Measurements from ENCODE around the gene C16orf92. TPM values are rescaled to one million over a fixed set of nuclear protein-coding genes. Genes with fewer than 3 reads are reported as not detected.

C16orf92 gene
- total and polyA plus RNA-seq, 2 experiments from 2014 or later, result not detected

GRCh38 chr16:30054451-30054850 is 31.5 kb downstream of the C16orf92 start:
- no peaks in the 10 kb centered on the region for H3K27me3 ChIP-seq
- H3K9me3 ChIP-seq (ENCODE audit: low read depth), result no peaks in the 10 kb centered on the region
- H3K27ac ChIP-seq, result no peak overlapping the region
- no peak for DNase-seq (ENCODE audit: low read depth in 1 of 2, low spot score in 1 of 2)
- no peaks in the 10 kb centered on the region for H3K36me3 ChIP-seq
- TF ChIP-seq, protein P1, sequence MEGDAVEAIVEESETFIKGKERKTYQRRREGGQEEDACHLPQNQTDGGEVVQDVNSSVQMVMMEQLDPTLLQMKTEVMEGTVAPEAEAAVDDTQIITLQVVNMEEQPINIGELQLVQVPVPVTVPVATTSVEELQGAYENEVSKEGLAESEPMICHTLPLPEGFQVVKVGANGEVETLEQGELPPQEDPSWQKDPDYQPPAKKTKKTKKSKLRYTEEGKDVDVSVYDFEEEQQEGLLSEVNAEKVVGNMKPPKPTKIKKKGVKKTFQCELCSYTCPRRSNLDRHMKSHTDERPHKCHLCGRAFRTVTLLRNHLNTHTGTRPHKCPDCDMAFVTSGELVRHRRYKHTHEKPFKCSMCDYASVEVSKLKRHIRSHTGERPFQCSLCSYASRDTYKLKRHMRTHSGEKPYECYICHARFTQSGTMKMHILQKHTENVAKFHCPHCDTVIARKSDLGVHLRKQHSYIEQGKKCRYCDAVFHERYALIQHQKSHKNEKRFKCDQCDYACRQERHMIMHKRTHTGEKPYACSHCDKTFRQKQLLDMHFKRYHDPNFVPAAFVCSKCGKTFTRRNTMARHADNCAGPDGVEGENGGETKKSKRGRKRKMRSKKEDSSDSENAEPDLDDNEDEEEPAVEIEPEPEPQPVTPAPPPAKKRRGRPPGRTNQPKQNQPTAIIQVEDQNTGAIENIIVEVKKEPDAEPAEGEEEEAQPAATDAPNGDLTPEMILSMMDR (IDR thresholded peaks at IDR 0.05; ENCODE audit: low read depth, low read length), result no peak
- H3K4me1 ChIP-seq (ENCODE audit: low read depth), result peaks cover 4% of the 10 kb centered on the region
- no peak overlapping the region for H3K4me3 ChIP-seq

DNA sequence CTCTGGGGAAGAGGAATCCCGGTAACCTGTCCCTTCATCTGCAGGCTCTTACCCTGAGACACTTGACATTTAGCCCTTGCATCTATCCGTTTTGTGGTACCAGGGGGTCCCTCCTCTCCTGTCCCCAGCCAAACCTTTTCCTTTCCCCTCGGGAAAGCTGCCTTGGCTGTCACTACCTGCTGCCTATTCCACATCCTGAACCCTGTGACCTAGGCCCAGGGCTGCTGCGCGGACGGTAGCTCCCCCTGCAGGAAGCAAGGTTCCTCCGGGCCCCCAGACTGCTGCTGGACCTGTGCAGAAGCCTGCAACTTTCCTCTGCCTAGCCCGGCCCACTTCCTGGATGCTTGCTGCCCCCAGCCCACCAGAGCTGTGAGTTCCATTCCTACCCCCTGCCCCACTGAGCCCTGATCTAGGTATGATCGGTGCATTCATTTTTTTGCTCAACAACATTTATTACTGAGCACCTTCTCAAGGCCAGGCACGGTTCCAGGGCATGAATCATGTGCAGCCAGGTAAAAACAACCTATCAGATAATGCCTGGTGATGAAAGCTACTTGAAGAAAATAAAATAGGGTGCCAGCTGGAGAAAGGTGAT is 32.1 kb downstream of the C16orf92 start:
- peak in 1 of 2 donors; percentile 60 for DNase-seq (ENCODE audit: low read depth in 1 of 2, low spot score in 1 of 2)
- Histone ChIP-seq H3K4me1 (ENCODE audit: low read depth) (peaks cover 4% of the 10 kb centered on the region), H3K4me3 (no peak overlapping the region), H3K36me3 (no peaks in the 10 kb centered on the region), H3K9me3 (ENCODE audit: low read depth) (no peaks in the 10 kb centered on the region), H3K27me3 (no peaks in the 10 kb centered on the region), H3K27ac (no peak overlapping the region)
- TF ChIP-seq, protein P1 (IDR thresholded peaks at IDR 0.05; ENCODE audit: low read depth, low read length), result peak; percentile 63

- Histone ChIP-seq H3K27ac (peak overlapping the region; percentile 81), H3K27me3 (no peaks in the 10 kb centered on the region), H3K36me3 (no peaks in the 10 kb centered on the region), H3K4me1 (ENCODE audit: low read depth) (peaks cover 28% of the 10 kb centered on the region), H3K9me3 (ENCODE audit: low read depth) (no peaks in the 10 kb centered on the region), H3K4me3 (no peak overlapping the region)
- DNase-seq (ENCODE audit: low read depth in 1 of 2, low spot score in 1 of 2), result no peak
- TF ChIP-seq, protein P1 (IDR thresholded peaks at IDR 0.05; ENCODE audit: low read depth, low read length), result no peak
Observed at GRCh38 chr16:30060346-30060745, 37.3 kb downstream of the C16orf92 start.

DNA sequence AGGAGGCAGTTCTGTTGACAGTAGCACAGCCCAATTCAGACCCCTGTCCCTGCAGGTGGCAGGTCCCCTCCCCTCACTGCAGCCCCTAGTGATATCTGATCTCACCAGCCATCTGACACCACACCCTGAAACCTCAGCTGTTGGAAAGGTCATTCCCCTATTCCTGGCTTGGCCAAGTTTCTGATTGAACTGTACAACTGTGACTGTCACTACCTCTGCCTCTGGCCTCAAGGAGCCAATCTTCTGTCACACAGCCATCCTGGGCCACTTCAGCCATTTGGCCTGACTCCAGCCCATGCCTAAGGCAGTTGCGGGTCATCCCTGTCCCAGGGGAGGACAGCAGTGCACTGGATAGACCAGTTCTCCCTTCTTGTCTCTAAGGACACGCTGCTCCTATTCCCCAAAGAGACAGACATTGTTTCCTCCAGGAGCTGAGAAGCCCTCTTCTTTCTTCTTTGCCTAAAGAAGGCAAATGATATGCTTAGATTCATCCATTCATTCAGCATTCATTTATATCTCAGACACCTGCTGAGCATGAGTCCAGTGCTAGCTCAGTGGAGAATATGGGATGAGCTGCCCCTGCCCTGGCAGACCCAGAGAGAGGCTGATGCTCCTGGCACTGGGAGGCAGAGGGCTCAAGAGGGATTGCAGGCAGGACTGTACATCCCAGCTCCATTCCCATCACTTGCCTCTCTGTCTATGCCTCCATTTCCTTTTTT is 38.0 kb downstream of the C16orf92 start:
- H3K36me3 ChIP-seq, result no peaks in the 10 kb centered on the region
- peaks cover 28% of the 10 kb centered on the region for H3K4me1 ChIP-seq (ENCODE audit: low read depth)
- H3K27ac ChIP-seq, result peak overlapping the region; percentile 81
- H3K27me3 ChIP-seq, result no peaks in the 10 kb centered on the region
- TF ChIP-seq, protein P1 (IDR thresholded peaks at IDR 0.05; ENCODE audit: low read depth, low read length), result no peak
- H3K4me3 ChIP-seq, result no peak overlapping the region
- DNase-seq (ENCODE audit: low read depth in 1 of 2, low spot score in 1 of 2), result peak in 1 of 2 donors; percentile 37
- H3K9me3 ChIP-seq (ENCODE audit: low read depth), result no peaks in the 10 kb centered on the region

- H3K27ac ChIP-seq, result peak overlapping the region; percentile 92
- peaks cover 41% of the 10 kb centered on the region for H3K4me1 ChIP-seq (ENCODE audit: low read depth)
- DNase-seq (ENCODE audit: low read depth in 1 of 2, low spot score in 1 of 2), result no peak
- no peaks in the 10 kb centered on the region for H3K27me3 ChIP-seq
- no peaks in the 10 kb centered on the region for H3K9me3 ChIP-seq (ENCODE audit: low read depth)
- H3K4me3 ChIP-seq, result peak overlapping the region; percentile 85
- TF ChIP-seq, protein P1 (IDR thresholded peaks at IDR 0.05; ENCODE audit: low read depth, low read length), result no peak
- peaks cover 16% of the 10 kb centered on the region for H3K36me3 ChIP-seq
Observed at GRCh38 chr16:30063278-30063892, 40.4 kb downstream of the C16orf92 start.
